HepG2 (cell line): ENCODE measurements around the gene CFAP73. TPM values are rescaled to one million over a fixed set of nuclear protein-coding genes. Genes with fewer than 3 reads are reported as not detected.

ENCODE experiments used
- BRD4 ChIP-seq: sonication (generic); formaldehyde crosslinking; IDR thresholded peaks from 2 replicates; pipeline ENCODE4 v1.4.0; 2020; ENCODE audit warnings: missing genetic modification reagents
- CHD2 ChIP-seq: IDR thresholded peaks from 2 replicates; pipeline ENCODE4 v1.6.1; 2011; ENCODE audit warnings: low read depth, low read length, improper control_type of control experiment
- FOXK1 ChIP-seq: sonication (generic); formaldehyde crosslinking; IDR thresholded peaks from 2 replicates; pipeline ENCODE4 v1.4.0; 2020; ENCODE audit warnings: low read depth, missing genetic modification reagents, borderline replicate concordance
- KLF13 ChIP-seq: sonication (generic); formaldehyde crosslinking; IDR thresholded peaks from 2 replicates; pipeline ENCODE4 v1.4.0; 2020; ENCODE audit warnings: mild to moderate bottlenecking, missing genetic modification reagents
- MAFF ChIP-seq: IDR thresholded peaks from 2 replicates; pipeline ENCODE4 v1.6.1; 2011; ENCODE audit warnings: low read depth, low read length, improper control_type of control experiment
- MED8 ChIP-seq: sonication (generic); formaldehyde crosslinking; IDR thresholded peaks from 2 replicates; pipeline ENCODE4 v1.8.1; 2023; ENCODE audit warnings: mild to moderate bottlenecking, missing genetic modification reagents; ENCODE audit not compliant: insufficient replicate concordance
- NCOR1 ChIP-seq: fragments of 200-600 bp; sonication (generic); IDR thresholded peaks from 2 replicates; pipeline ENCODE4 v1.7.0; 2017; ENCODE audit warnings: antibody characterized with exemption, low read length, borderline replicate concordance
- NFE2L1 ChIP-seq: sonication (generic); formaldehyde crosslinking; IDR thresholded peaks from 2 replicates; pipeline ENCODE4 v1.4.0; 2020; ENCODE audit warnings: missing genetic modification reagents, mild to moderate bottlenecking, borderline replicate concordance
- PAF1 ChIP-seq: IDR thresholded peaks from 2 replicates; pipeline ENCODE4 v1.6.1; 2016; ENCODE audit warnings: missing genetic modification reagents, missing compliant biosample characterization
- PITX1 ChIP-seq: sonication (generic); formaldehyde crosslinking; IDR thresholded peaks from 2 replicates; pipeline ENCODE4 v1.5.1; 2020; ENCODE audit warnings: mild to moderate bottlenecking, missing genetic modification reagents
- RBFOX2 ChIP-seq: fragments of 200-400 bp; formaldehyde crosslinking; IDR thresholded peaks from 2 replicates; pipeline ENCODE4 v1.6.1; 2017; ENCODE audit warnings: low read depth, mild to moderate bottlenecking, low read length
- YEATS4 ChIP-seq: sonication (generic); formaldehyde crosslinking; IDR thresholded peaks from 2 replicates; pipeline ENCODE4 v1.4.0; 2020; ENCODE audit warnings: missing genetic modification reagents, borderline replicate concordance
- ZNF292 ChIP-seq: sonication (generic); formaldehyde crosslinking; IDR thresholded peaks from 2 replicates; pipeline ENCODE4 v1.8.1; 2022; ENCODE audit warnings: mild to moderate bottlenecking, low read depth, missing genetic modification reagents, borderline replicate concordance
- ZNF3 ChIP-seq: IDR thresholded peaks from 2 replicates; pipeline ENCODE4 v1.7.0; 2017; ENCODE audit warnings: inconsistent platforms
- ZNF563 ChIP-seq: sonication (generic); formaldehyde crosslinking; IDR thresholded peaks from 2 replicates; pipeline ENCODE4 v1.8.0; 2022; ENCODE audit warnings: mild to moderate bottlenecking, moderate library complexity, missing genetic modification reagents
- ZNF605 ChIP-seq: sonication (generic); formaldehyde crosslinking; IDR thresholded peaks from 2 replicates; pipeline ENCODE4 v1.8.0; 2022; ENCODE audit warnings: mild to moderate bottlenecking, missing genetic modification reagents
- ZNF607 ChIP-seq: sonication (generic); formaldehyde crosslinking; IDR thresholded peaks from 2 replicates; pipeline ENCODE4 v1.5.1; 2020; ENCODE audit warnings: missing genetic modification reagents, mild to moderate bottlenecking, borderline replicate concordance
- ZNF709 ChIP-seq: sonication (generic); formaldehyde crosslinking; IDR thresholded peaks from 2 replicates; pipeline ENCODE4 v1.5.0; 2020; ENCODE audit warnings: mild to moderate bottlenecking, missing genetic modification reagents
- ZNF776 ChIP-seq: sonication (generic); formaldehyde crosslinking; IDR thresholded peaks from 2 replicates; pipeline ENCODE4 v1.4.0; 2020; ENCODE audit warnings: mild to moderate bottlenecking, missing genetic modification reagents
- ZNF850 ChIP-seq: sonication (generic); formaldehyde crosslinking; conservative IDR thresholded peaks from 2 replicates; pipeline ENCODE4 v1.9.0; 2021; ENCODE audit warnings: mild to moderate bottlenecking, missing genetic modification reagents
- polyA plus RNA-seq, 8 experiments: library from polyadenylated mRNA; depleted of rRNA in 3 of 8; stranded (reverse) in 7 of 8; unstranded in 1 of 8; fragments of >200 nt; fragmentation: Illumina TruSeq in 4 of 8; extraction: Trizol in 4 of 8; gene quantifications; 2 replicates each; pipeline versions ENCODE4 v1.2.1 to v1.2.3, GENCODE V29; 2011 to 2016; ENCODE audit warnings: low read depth in 4 of 8, missing spikeins in 1 of 8, mixed read lengths in 1 of 8; ENCODE audit not compliant: insufficient read depth in 1 of 8
- total RNA-seq, 5 experiments: library from RNA; depleted of rRNA; stranded (reverse); fragments of >200 nt; fragmentation: Illumina TruSeq; extraction: Trizol; gene quantifications; 2 replicates each; pipeline ENCODE4 v1.2.3, GENCODE V29; 2016; ENCODE audit warnings: low read depth in 1 of 5
- TF ChIP-seq, protein P1 (sequence below): sonication (generic); formaldehyde crosslinking; IDR thresholded peaks from 2 replicates; pipeline ENCODE4 v1.4.0; 2020; ENCODE audit warnings: mild to moderate bottlenecking, missing genetic modification reagents
- TF ChIP-seq, protein P2 (sequence below): sonication (generic); formaldehyde crosslinking; IDR thresholded peaks from 2 replicates; pipeline ENCODE4 v1.5.0; 2020; ENCODE audit warnings: missing genetic modification reagents, mild to moderate bottlenecking, borderline replicate concordance

The CFAP73 gene
- total and polyA plus RNA-seq, 2 of the 13 experiments (the other 11 are each of a cell fraction or from before 2014, with no cell fraction given) = not detected

GRCh38 chr12:113185180-113186032 is 35.9 kb downstream of the CFAP73 start, which contains the start of the genes DDX54 and RITA1 (continued):
- TF ChIP-seq, protein P1, sequence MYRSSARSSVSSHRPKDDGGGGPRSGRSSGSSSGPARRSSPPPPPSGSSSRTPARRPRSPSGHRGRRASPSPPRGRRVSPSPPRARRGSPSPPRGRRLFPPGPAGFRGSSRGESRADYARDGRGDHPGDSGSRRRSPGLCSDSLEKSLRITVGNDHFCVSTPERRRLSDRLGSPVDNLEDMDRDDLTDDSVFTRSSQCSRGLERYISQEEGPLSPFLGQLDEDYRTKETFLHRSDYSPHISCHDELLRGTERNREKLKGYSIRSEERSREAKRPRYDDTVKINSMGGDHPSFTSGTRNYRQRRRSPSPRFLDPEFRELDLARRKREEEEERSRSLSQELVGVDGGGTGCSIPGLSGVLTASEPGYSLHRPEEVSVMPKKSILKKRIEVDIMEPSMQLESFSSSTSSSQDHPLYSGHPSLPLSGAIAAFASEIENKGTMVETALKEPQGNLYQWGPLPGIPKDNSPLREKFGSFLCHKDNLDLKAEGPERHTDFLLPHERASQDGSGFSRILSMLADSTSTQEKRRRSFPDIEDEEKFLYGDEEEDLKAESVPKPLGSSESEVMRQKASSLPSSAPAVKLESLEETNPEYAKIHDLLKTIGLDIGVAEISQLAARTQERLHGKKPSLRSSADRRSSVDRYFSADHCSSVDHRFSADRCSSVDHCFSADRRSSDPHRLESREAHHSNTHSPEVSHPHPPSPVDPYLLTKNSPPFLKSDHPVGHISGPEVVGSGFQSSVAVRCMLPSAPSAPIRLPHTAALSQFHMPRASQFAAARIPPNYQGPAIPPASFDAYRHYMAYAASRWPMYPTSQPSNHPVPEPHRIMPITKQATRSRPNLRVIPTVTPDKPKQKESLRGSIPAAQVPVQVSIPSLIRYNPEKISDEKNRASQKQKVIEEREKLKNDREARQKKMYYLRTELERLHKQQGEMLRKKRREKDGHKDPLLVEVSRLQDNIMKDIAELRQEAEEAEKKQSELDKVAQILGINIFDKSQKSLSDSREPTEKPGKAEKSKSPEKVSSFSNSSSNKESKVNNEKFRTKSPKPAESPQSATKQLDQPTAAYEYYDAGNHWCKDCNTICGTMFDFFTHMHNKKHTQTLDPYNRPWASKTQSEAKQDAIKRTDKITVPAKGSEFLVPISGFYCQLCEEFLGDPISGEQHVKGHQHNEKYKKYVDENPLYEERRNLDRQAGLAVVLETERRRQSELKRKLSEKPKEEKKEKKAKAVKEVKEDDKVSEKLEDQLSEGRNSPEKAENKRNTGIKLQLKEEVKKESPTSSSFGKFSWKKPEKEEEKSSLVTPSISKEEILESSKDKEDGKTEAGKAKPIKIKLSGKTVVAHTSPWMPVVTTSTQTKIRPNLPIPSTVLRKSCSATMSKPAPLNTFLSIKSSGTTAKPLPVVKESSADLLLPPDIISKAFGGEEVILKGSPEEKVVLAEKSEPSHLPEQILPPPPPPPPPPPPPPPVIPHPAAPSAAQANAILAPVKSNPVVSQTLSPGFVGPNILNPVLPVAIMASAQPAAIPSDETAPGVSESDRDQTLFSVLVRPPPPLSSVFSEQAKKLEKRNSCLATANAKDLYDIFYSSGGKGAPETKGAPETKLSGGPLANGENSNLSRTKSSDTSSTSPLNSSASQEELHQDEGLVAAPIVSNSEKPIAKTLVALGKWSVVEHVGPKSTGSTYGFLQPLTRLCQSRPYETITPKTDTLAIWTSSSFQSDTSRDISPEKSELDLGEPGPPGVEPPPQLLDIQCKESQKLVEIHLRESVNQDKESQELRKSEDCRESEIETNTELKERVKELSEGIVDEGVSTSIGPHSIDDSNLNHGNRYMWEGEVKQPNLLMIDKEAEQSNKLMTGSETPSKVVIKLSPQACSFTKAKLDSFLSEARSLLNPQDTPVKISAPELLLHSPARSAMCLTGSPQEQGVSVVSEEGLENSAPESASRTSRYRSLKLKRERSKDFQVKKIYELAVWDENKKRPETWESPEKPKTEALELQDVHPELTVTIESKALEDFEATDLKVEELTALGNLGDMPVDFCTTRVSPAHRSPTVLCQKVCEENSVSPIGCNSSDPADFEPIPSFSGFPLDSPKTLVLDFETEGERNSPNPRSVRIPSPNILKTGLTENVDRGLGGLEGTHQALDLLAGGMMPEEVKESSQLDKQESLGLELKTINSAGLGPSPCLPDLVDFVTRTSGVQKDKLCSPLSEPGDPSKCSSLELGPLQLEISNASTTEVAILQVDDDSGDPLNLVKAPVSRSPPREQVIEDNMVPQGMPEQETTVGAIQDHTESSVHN (CRISPR knock-in tag) = no peak
- TF ChIP-seq ZNF292 (CRISPR knock-in tag) = peak; percentile 73
- TF ChIP-seq NCOR1 = no peak
- TF ChIP-seq ZNF850 (CRISPR knock-in tag) = no peak
- TF ChIP-seq, protein P2, sequence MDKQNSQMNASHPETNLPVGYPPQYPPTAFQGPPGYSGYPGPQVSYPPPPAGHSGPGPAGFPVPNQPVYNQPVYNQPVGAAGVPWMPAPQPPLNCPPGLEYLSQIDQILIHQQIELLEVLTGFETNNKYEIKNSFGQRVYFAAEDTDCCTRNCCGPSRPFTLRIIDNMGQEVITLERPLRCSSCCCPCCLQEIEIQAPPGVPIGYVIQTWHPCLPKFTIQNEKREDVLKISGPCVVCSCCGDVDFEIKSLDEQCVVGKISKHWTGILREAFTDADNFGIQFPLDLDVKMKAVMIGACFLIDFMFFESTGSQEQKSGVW (CRISPR knock-in tag) = no peak
- peak; percentile 95 for TF ChIP-seq YEATS4 (CRISPR knock-in tag)
- TF ChIP-seq MED8 (CRISPR knock-in tag) = peak; percentile 86
- no peak for TF ChIP-seq PAF1 (CRISPR knock-in tag)
- TF ChIP-seq ZNF3 (CRISPR knock-in tag) = no peak
- no peak for TF ChIP-seq CHD2
- TF ChIP-seq KLF13 = 0 out of 2 replicates have a peak, but pooled peaks have one; percentile 45
- TF ChIP-seq ZNF776 (CRISPR knock-in tag) = peak; percentile 84; the same call in 1 of the 2 replicates
- no peak; the same call in none of the 2 replicates for TF ChIP-seq ZNF607 (CRISPR knock-in tag)
- peak; percentile 27; the same call in 1 of the 2 replicates for TF ChIP-seq PITX1
- peak; percentile 77; the same call in 1 of the 2 replicates for TF ChIP-seq ZNF605
- TF ChIP-seq ZNF709 (CRISPR knock-in tag) = peak; percentile 43; the same call in 1 of the 2 replicates
- TF ChIP-seq MAFF = no peak
- peak; percentile 98 for TF ChIP-seq RBFOX2
- peak; percentile 67; the same call in 1 of the 2 replicates for TF ChIP-seq ZNF563 (CRISPR knock-in tag)
- TF ChIP-seq FOXK1 (CRISPR knock-in tag) = peak; percentile 74; the same call in 1 of the 2 replicates
- peak; percentile 76; the same call in 1 of the 2 replicates for TF ChIP-seq BRD4
- no peak for TF ChIP-seq NFE2L1 (CRISPR knock-in tag)
